Neural crest cell (in vitro differentiated cells): ENCODE results near the gene SESN3. TPM values are rescaled to one million over a fixed set of nuclear protein-coding genes. Genes with fewer than 3 reads are reported as not detected.

Source experiments
- DNase-seq: peaks from one replicate; pipeline ENCODE4 v3.0.0; 2021; ENCODE audit warnings: low read depth, mixed read lengths, low spot score
- H3K27ac Mint-ChIP-seq: one replicate; pipeline ENCODE4 v1.8.0; 2021; ENCODE audit warnings: mild to moderate bottlenecking, mixed read lengths; ENCODE audit not compliant: unreplicated experiment
- H3K27me3 Mint-ChIP-seq: 2 replicates; pipeline ENCODE4 v1.8.0; 2021; ENCODE audit warnings: low read depth, mild to moderate bottlenecking, mixed read lengths
- H3K36me3 Mint-ChIP-seq: 2 replicates; pipeline ENCODE4 v1.8.0; 2021; ENCODE audit warnings: low read depth, mild to moderate bottlenecking, mixed read lengths
- H3K4me1 Mint-ChIP-seq: 2 replicates; pipeline ENCODE4 v1.8.0; 2021; ENCODE audit warnings: mixed read lengths
- H3K4me3 Mint-ChIP-seq: one replicate; pipeline ENCODE4 v1.8.0; 2021; ENCODE audit warnings: mild to moderate bottlenecking, mixed read lengths
- H3K9me3 Mint-ChIP-seq: 2 replicates; pipeline ENCODE4 v1.8.0; 2021; ENCODE audit warnings: mixed read lengths
- CTCF ChIP-seq: fragments of 200-600 bp; sonication (generic); conservative IDR thresholded peaks from 2 replicates; pipeline ENCODE4 v1.5.0; 2021; ENCODE audit warnings: antibody characterized with exemption, mild to moderate bottlenecking
- total RNA-seq: library from RNA; stranded (reverse); gene quantifications from 2 replicates; pipeline ENCODE4 v1.2.1, GENCODE V29; 2021

The SESN3 gene
- total RNA-seq, 1 donor from 2014 or later = 77.8 TPM

DNA sequence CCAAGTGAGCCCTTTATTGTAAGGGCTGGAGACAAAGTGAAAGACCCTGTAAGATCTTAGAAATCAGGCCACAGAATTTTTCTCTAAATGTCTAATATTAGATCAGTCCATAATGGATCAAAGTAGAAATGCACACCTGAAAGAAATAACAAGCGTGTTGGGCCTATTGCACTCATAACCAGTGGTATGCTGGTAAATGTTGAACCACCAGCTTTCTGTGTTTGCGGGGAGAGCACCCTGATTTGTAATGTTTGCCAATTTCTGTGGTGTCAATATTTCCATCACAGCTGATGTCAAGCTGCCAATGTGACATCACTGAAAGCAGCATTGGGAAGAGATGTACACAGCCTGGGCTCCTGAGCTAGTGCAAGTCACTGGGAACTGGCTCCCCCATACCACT is 95.1 kb downstream of the SESN3 start:
- Mint-ChIP-seq H3K27ac (no peak overlapping the region), H3K27me3 (peaks cover 4% of the 10 kb centered on the region), H3K4me1 (no peaks in the 10 kb centered on the region), H3K36me3 (peaks cover 3% of the 10 kb centered on the region), H3K4me3 (no peak overlapping the region), H3K9me3 (no peaks in the 10 kb centered on the region)
- DNase-seq = no peak
- TF ChIP-seq CTCF = no peak

DNA sequence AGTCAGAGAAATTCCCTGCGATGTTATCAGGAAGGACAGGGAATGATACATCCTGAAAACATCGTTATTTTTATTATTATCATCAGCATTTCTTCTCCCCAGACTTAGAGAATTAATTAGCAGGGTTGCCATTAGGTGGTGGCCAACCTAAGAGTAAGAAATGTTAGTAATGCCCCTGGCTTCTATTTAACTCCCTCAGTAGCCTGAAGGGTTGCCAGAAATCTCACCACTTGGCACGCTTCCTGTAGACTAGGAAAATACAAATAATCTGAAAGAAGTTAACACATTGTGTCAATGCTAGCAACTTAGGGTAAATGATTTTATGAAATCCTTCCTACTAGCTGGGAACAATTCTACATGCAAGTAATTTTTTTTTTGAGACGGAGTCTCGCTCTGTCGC is 95.8 kb downstream of the SESN3 start:
- Mint-ChIP-seq H3K36me3 (peaks cover 3% of the 10 kb centered on the region), H3K4me1 (no peaks in the 10 kb centered on the region), H3K27me3 (peaks cover 1% of the 10 kb centered on the region), H3K4me3 (no peak overlapping the region), H3K27ac (no peak overlapping the region), H3K9me3 (no peaks in the 10 kb centered on the region)
- no peak for TF ChIP-seq CTCF
- DNase-seq = no peak

GRCh38 chr11:95134491-95134890 is 96.5 kb downstream of the SESN3 start:
- DNase-seq = no peak
- H3K4me3 Mint-ChIP-seq = no peak overlapping the region
- H3K36me3 Mint-ChIP-seq = peaks cover 5% of the 10 kb centered on the region
- no peak for TF ChIP-seq CTCF
- no peaks in the 10 kb centered on the region for H3K9me3 Mint-ChIP-seq
- no peak overlapping the region for H3K27ac Mint-ChIP-seq
- no peaks in the 10 kb centered on the region for H3K27me3 Mint-ChIP-seq
- H3K4me1 Mint-ChIP-seq = no peaks in the 10 kb centered on the region

DNA sequence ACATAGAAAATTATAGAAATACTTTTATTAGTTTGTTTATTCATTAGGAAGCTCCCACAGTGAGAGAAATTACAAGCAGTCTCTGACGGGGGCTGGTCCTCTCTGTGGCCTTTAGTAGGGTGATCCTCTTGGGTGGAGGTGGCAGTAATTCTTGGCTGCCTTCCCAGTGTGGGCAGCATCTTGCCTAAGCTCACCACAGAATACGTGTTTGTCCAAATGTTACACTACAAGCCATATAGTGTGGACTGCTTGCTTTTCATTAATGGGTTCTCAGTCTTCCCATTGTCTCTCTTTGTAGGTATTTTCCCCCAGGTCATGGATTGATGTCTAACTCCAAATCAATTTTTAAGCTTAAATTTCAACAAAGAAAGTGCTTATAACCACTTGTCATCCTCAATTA is 98.0 kb downstream of the SESN3 start:
- DNase-seq = no peak
- H3K4me3 Mint-ChIP-seq = no peak overlapping the region
- H3K4me1 Mint-ChIP-seq = no peaks in the 10 kb centered on the region
- H3K9me3 Mint-ChIP-seq = no peaks in the 10 kb centered on the region
- H3K27ac Mint-ChIP-seq = no peak overlapping the region
- H3K36me3 Mint-ChIP-seq = peaks cover 10% of the 10 kb centered on the region
- no peak for TF ChIP-seq CTCF
- no peaks in the 10 kb centered on the region for H3K27me3 Mint-ChIP-seq

- TF ChIP-seq CTCF = no peak
- Mint-ChIP-seq H3K36me3 (peaks cover 7% of the 10 kb centered on the region), H3K27me3 (no peaks in the 10 kb centered on the region), H3K4me3 (no peak overlapping the region), H3K27ac (no peak overlapping the region), H3K9me3 (no peaks in the 10 kb centered on the region), H3K4me1 (no peaks in the 10 kb centered on the region)
- DNase-seq = no peak
Measured at GRCh38 chr11:95128602-95129001, 102.4 kb downstream of the SESN3 start.

GRCh38 chr11:95123556-95123955 is 107.4 kb downstream of the SESN3 start:
- peaks cover under 1% of the 10 kb centered on the region for H3K9me3 Mint-ChIP-seq
- H3K4me3 Mint-ChIP-seq = no peak overlapping the region
- H3K27me3 Mint-ChIP-seq = no peaks in the 10 kb centered on the region
- TF ChIP-seq CTCF = no peak
- H3K4me1 Mint-ChIP-seq = peaks cover 5% of the 10 kb centered on the region
- peaks cover under 1% of the 10 kb centered on the region for H3K36me3 Mint-ChIP-seq
- DNase-seq = no peak
- H3K27ac Mint-ChIP-seq = no peak overlapping the region
